Measurements from ENCODE around the gene ADAMTS1.

GRCh38 chr21:26801498-26801897, 43.7 kb downstream of the ADAMTS1 start:
- TF ChIP-seq REST (tag by site-specific recombination; IDR thresholded peaks at IDR 0.05): no peak
- TF ChIP-seq ZNF398 (tag by site-specific recombination; IDR thresholded peaks at IDR 0.05): no peak
- no peak for TF ChIP-seq ZBTB7A (tag by site-specific recombination; IDR thresholded peaks at IDR 0.05; ENCODE audit: low read depth)
- no peak for TF ChIP-seq ELK4 (IDR thresholded peaks at IDR 0.05; ENCODE audit: borderline replicate concordance, low read depth, low read length)
- no peak for TF ChIP-seq GLIS2 (tag by site-specific recombination; IDR thresholded peaks at IDR 0.05)
- no peak for TF ChIP-seq CTCF (tag by site-specific recombination; IDR thresholded peaks at IDR 0.05)

All from HEK293 (cell line).